HPDE6-E6E7 (cell line): ENCODE measurements around the gene HIGD1A.

Experiments used
- DNase-seq: peaks from one replicate; pipeline ENCODE4 v3.0.0; 2011; ENCODE audit warnings: missing footprints; ENCODE audit errors: extremely low spot score

HIGD1A gene

GRCh38 chr3:42800251-42800650 is 4.0 kb downstream of the HIGD1A start:
- no peak for DNase-seq

GRCh38 chr3:42799376-42799775 is 4.9 kb downstream of the HIGD1A start:
- no peak for DNase-seq

- DNase-seq, result no peak
Observed at GRCh38 chr3:42796332-42796885, 7.9 kb downstream of the HIGD1A start.

- DNase-seq, result no peak
Observed at GRCh38 chr3:42795621-42796181, 8.6 kb downstream of the HIGD1A start.

- no peak for DNase-seq
Observed at GRCh38 chr3:42790714-42791229, 13.5 kb downstream of the HIGD1A start.

- DNase-seq, result no peak
Observed at GRCh38 chr3:42786631-42787030, 17.7 kb downstream of the HIGD1A start.

- no peak for DNase-seq
Observed at GRCh38 chr3:42786212-42786611, 18.1 kb downstream of the HIGD1A start.

- no peak for DNase-seq
Observed at GRCh38 chr3:42780892-42781700, 23.2 kb downstream of the HIGD1A start.

GRCh38 chr3:42780398-42780797 is 23.9 kb downstream of the HIGD1A start:
- no peak for DNase-seq

GRCh38 chr3:42778644-42779043 is 25.6 kb downstream of the HIGD1A start:
- no peak for DNase-seq

- DNase-seq, result no peak
Observed at GRCh38 chr3:42773409-42773751, 30.9 kb downstream of the HIGD1A start.

GRCh38 chr3:42772670-42773408 is 31.5 kb downstream of the HIGD1A start, which contains the start of gene CCDC13:
CCDC13 (minus strand) TSS chr3:42773253; CDS start chr3:42758345, 14,908 bp downstream.
- DNase-seq, result no peak

- DNase-seq, result no peak
Observed at GRCh38 chr3:42771271-42771670, 33.0 kb downstream of the HIGD1A start.

GRCh38 chr3:42769477-42770131 is 34.7 kb downstream of the HIGD1A start:
- no peak for DNase-seq

- DNase-seq, result no peak
Observed at GRCh38 chr3:42764561-42765295, 39.6 kb downstream of the HIGD1A start.

GRCh38 chr3:42764115-42764514 is 40.2 kb downstream of the HIGD1A start:
- no peak for DNase-seq

GRCh38 chr3:42763021-42763420 is 41.3 kb downstream of the HIGD1A start:
- no peak for DNase-seq

GRCh38 chr3:42762046-42762724 is 42.1 kb downstream of the HIGD1A start:
- no peak for DNase-seq

- no peak for DNase-seq
Observed at GRCh38 chr3:42758126-42758525, 46.2 kb downstream of the HIGD1A start.

GRCh38 chr3:42756681-42757213 is 47.5 kb downstream of the HIGD1A start:
- no peak for DNase-seq
